Smooth muscle cell (in vitro differentiated cells): ENCODE measurements around the gene PSTPIP2. TPM values are rescaled to one million over a fixed set of nuclear protein-coding genes. Genes with fewer than 3 reads are reported as not detected.
"Not testable (repeated sequence)": the region's sequence is repeated elsewhere in the genome, so short reads cannot be mapped to it uniquely, and the experiment has no call there.

ENCODE experiments used
- DNase-seq: peaks from one replicate; lab custom pipeline; 2025; ENCODE audit not compliant: unreplicated experiment; lab: John Stamatoyannopoulos, UW
- H2AFZ ChIP-seq: fragments of 200-600 bp; sonication (generic); 2 replicates; pipeline ENCODE4 v1.6.0; 2016; ENCODE audit warnings: antibody characterized with exemption, low read depth, mild to moderate bottlenecking
- H3F3A ChIP-seq: fragments of 200-600 bp; sonication (generic); 2 replicates; pipeline ENCODE4 v1.6.0; 2017; ENCODE audit warnings: antibody characterized with exemption, low read depth
- H3K27ac ChIP-seq: fragments of 200-600 bp; sonication (generic); 2 replicates; pipeline ENCODE4 v1.5.1; 2016; ENCODE audit warnings: low read depth, mild to moderate bottlenecking
- H3K27me3 ChIP-seq: fragments of 200-600 bp; sonication (generic); 2 replicates; pipeline ENCODE4 v1.6.1; 2016; ENCODE audit warnings: low read depth, mild to moderate bottlenecking
- H3K36me3 ChIP-seq: fragments of 200-600 bp; sonication (generic); 2 replicates; pipeline ENCODE4 v1.5.1; 2016; ENCODE audit warnings: low read depth
- H3K4me1 ChIP-seq: fragments of 200-600 bp; sonication (generic); 2 replicates; pipeline ENCODE4 v1.5.1; 2016; ENCODE audit warnings: low read depth
- H3K4me2 ChIP-seq: fragments of 200-600 bp; sonication (generic); 2 replicates; pipeline ENCODE4 v1.6.0; 2016; ENCODE audit warnings: mild to moderate bottlenecking
- H3K4me3 ChIP-seq: fragments of 200-600 bp; sonication (generic); 2 replicates; pipeline ENCODE4 v1.5.1; 2016; ENCODE audit warnings: mild to moderate bottlenecking
- H3K79me2 ChIP-seq: fragments of 200-600 bp; sonication (generic); 2 replicates; pipeline ENCODE4 v1.6.0; 2016; ENCODE audit warnings: low read depth, mild to moderate bottlenecking
- H3K9ac ChIP-seq: fragments of 200-600 bp; sonication (generic); 2 replicates; pipeline ENCODE4 v1.6.0; 2016; ENCODE audit warnings: low read depth
- H3K9me3 ChIP-seq: fragments of 200-600 bp; sonication (generic); replicated peaks from 2 replicates; pipeline ENCODE4 v1.5.1; 2016; ENCODE audit warnings: low read depth
- H4K20me1 ChIP-seq: fragments of 200-600 bp; sonication (generic); 2 replicates; pipeline ENCODE4 v1.6.0; 2016; ENCODE audit warnings: low read depth
- CTCF ChIP-seq: fragments of 200-600 bp; sonication (generic); IDR thresholded peaks from 2 replicates; pipeline ENCODE4 v1.5.1; 2017; ENCODE audit warnings: borderline replicate concordance, mild to moderate bottlenecking, antibody characterized with exemption; ENCODE audit not compliant: insufficient read depth, poor library complexity, severe bottlenecking
- WGBS: methylation state at CpG from one replicate; pipeline ENCODE4 v1.1.7; 2016; ENCODE audit warnings: low lambda C conversion rate; 5-methylcytosine and 5-hydroxymethylcytosine counted together
- polyA plus RNA-seq: library from polyadenylated mRNA; unstranded; fragments of >200 nt; fragmentation: Nextera tagmentation; extraction: Ambion mirVana; gene quantifications from 2 replicates; pipeline ENCODE4 v1.2.1, GENCODE V29; 2016
- total RNA-seq: library from RNA; depleted of rRNA; stranded (reverse); fragments of >200 nt; gene quantifications from 2 replicates; pipeline ENCODE4 v1.2.3, GENCODE V29; 2014

PSTPIP2 gene
- total and polyA plus RNA-seq, 2 experiments from 2014 or later, result 6.5 to 14.0 TPM

- H2AFZ ChIP-seq, result no peak overlapping the region
- H3K4me3 ChIP-seq, result no peak overlapping the region
- no peak overlapping the region for H3K9ac ChIP-seq
- H3K36me3 ChIP-seq, result no peaks in the 10 kb centered on the region
- 100% methylated on average over 3 of the region's 3 CpGs for WGBS
- H3K79me2 ChIP-seq, result no peaks in the 10 kb centered on the region
- no peaks in the 10 kb centered on the region for H3K9me3 ChIP-seq
- H3F3A ChIP-seq, result no peaks in the 10 kb centered on the region
- no peak overlapping the region for H3K4me2 ChIP-seq
- DNase-seq, result no peak
- H4K20me1 ChIP-seq, result no peaks in the 10 kb centered on the region
- H3K27ac ChIP-seq, result no peak overlapping the region
- no peaks in the 10 kb centered on the region for H3K27me3 ChIP-seq
- TF ChIP-seq CTCF, result no peak
- no peaks in the 10 kb centered on the region for H3K4me1 ChIP-seq
Measured at GRCh38 chr18:45995461-45995860, 76.6 kb downstream of the PSTPIP2 start.

GRCh38 chr18:45993438-45993837 lies 78.6 kb downstream of the PSTPIP2 start:
- Histone ChIP-seq H3K4me3 (no peak overlapping the region), H3K36me3 (no peaks in the 10 kb centered on the region), H2AFZ (no peak overlapping the region), H3K4me1 (no peaks in the 10 kb centered on the region), H3F3A (no peaks in the 10 kb centered on the region), H3K9me3 (no peaks in the 10 kb centered on the region), H3K4me2 (peak overlapping the region; percentile 24), H3K27me3 (no peaks in the 10 kb centered on the region), H3K79me2 (no peaks in the 10 kb centered on the region), H3K27ac (peak overlapping the region; percentile 4), H4K20me1 (no peaks in the 10 kb centered on the region), H3K9ac (no peak overlapping the region)
- no peak for TF ChIP-seq CTCF
- DNase-seq, result no peak
- WGBS, result 33% methylated on average over 4 of the region's 4 CpGs

- 86% methylated on average over 6 of the region's 6 CpGs for WGBS
- not testable (repeated sequence) for H3K79me2 ChIP-seq, H3K27ac ChIP-seq, H3F3A ChIP-seq, H4K20me1 ChIP-seq, H3K4me1 ChIP-seq, H3K36me3 ChIP-seq, H2AFZ ChIP-seq, H3K9me3 ChIP-seq, H3K4me3 ChIP-seq, H3K9ac ChIP-seq, DNase-seq, H3K27me3 ChIP-seq, H3K4me2 ChIP-seq
Measured at GRCh38 chr18:45992527-45992926, 79.5 kb downstream of the PSTPIP2 start.

- no peak for TF ChIP-seq CTCF
- Histone ChIP-seq H4K20me1 (no peaks in the 10 kb centered on the region), H2AFZ (no peak overlapping the region), H3K9me3 (no peaks in the 10 kb centered on the region), H3K9ac (no peak overlapping the region), H3K27me3 (no peaks in the 10 kb centered on the region), H3K4me3 (no peak overlapping the region), H3K79me2 (no peaks in the 10 kb centered on the region), H3K36me3 (no peaks in the 10 kb centered on the region), H3K4me2 (no peak overlapping the region), H3K4me1 (no peaks in the 10 kb centered on the region), H3K27ac (no peak overlapping the region), H3F3A (no peaks in the 10 kb centered on the region)
- DNase-seq, result no peak
- 97% methylated on average over 3 of the region's 3 CpGs for WGBS
Measured at GRCh38 chr18:45991788-45992187, 80.3 kb downstream of the PSTPIP2 start.
